SHP77 treated with DMSO at 0.1 percent for 48 hours (cell line): ENCODE results near the gene CNTROB.

Experiments
- DNase-seq: peaks from one replicate; lab custom pipeline; 2025; lab: John Stamatoyannopoulos, UW

Gene CNTROB

DNA sequence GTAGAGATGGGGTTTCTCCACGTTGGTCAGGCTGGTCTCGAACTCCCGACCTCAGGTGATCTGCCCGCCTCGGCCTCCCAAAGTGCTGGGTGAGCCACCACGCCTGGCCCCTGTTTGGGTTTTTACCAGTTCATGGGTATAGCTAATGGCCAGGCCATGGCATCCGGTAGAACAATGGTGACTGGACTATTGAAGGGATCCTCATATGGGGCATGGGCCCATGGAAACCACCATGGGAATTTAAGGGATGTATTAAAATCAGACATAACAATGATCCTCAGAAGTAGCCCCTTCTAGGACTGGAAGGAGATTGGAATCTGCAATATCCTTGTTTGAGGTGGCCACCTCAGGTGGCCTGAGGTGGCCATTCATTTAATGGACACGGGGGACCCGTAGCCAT lies 52.9 kb downstream of the CNTROB start:
- no peak for DNase-seq

DNA sequence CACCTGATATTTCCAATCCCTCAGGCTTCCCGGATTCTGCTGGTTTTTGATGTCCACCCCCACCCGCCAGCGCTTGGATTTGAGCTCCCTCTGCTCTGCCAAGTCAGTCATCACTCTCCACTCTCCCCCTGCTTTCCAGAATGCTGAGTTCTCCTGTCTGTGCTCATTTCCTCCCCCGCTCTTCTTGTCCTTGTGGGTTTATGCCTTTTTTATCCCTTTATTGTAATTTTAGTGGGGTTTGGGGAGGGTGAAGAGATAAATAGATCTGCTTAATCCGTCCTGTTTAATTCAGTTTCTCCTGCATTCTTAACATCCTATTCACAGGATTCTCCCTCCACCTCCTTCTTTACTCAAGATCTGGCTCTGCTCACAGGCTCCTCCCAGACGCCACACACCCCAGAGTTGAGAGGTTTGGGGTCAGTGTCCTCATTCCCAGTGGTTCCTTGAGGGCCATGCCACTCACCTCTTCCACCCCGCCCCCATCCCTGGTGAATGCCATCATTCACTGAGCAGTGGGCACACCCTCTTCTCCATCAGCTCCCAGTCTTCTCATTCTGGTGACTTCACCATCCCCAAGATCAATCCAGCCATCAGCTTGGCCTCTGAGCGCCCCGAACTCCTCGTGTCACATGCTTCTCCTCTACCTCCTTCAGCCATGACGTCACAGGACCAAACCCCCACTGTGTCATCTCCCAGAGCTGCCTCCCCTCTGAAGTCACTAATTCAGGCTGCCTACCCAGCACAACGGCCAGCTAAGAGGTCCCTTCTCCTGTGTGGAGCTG lies 55.3 kb downstream of the CNTROB start:
- no peak for DNase-seq

GRCh38 chr17:7988750-7989178 lies 56.8 kb downstream of the CNTROB start:
- DNase-seq: peak; percentile 79

DNA sequence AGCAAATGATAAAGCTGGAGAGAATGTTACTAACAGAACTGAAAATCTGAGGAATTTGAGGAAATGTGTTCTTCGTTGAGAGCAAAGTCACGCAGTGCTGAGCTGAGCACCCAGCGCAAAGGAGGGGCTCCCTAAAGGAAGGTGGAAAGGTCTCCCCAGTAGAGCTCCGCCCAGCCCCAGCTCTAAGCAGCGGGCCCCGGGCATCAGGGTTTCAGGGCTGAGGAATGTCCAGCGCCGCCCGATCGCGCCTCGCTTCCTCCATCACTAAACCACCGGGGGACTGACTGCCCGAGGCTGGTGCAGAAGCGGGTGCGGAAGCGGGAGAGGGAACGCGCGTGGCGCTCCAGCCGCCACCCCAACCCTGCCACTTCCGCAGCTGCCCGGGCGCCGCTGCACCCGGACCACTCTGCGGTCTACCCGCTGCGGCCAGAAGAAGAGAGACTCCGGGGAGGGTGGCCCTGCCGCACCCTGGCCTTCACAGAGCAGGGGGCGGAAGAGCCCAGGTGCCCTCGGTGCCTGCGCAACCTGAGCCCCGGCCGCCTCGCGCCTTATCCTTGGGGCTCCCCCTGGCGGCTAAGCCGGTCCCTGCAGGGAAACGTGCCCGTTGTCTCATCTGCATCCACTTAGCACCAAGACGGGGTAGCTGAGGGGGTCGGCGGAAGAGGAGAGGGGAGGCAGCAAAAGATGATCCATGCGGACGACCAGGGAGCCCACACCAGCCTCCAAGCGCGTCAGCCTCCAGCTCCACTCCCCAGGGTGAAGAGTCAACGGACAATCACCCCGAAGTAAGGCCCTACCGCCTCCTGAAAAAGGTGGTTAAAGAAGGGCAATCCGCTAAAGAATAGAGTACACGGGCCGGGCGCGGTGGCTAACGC lies 58.0 kb downstream of the CNTROB start:
- peak; percentile 86 for DNase-seq

- DNase-seq: no peak
These were observed 60.5 kb downstream of the CNTROB start for GRCh38 chr17:7992516-7992915.

DNA sequence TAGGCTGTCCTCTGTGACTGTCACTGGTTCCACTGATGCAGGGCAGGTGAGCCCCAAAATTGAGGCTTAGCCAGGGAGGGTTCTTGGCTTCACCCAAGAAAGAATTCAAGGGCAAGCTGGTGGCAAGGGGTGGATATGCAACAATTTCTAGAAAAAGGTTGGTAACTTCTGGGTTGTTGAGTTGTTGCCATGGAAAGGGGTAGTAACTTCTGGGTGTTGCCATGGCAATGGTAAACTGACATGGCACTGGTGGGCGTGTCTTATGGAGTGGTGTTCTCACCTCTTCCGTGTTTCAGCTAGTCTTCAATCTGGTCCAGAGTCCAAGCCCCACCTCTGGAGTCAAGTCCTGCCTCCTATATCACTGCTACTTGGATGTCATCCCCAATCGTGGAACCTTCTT lies 60.9 kb downstream of the CNTROB start:
- no peak for DNase-seq

- no peak for DNase-seq
These were observed 62.1 kb downstream of the CNTROB start for GRCh38 chr17:7993972-7994589.

DNA sequence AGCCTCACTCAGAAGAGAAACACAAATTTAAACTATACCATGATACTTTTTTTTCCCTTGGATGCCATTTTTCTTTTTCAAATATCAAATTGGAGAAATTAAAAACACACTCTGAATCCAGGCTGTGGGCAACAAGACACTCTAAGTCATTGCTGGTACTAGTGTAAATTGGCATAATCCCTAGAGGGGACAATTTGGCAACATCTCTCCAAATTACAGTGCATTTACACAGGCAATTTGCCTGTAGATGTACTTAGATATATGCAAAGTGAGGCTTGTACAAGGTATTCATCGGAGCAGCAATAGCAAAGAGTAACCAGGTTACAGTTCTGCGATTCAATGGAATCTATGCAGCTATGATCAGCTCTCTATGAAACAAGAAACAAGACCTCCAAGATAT lies 63.7 kb downstream of the CNTROB start:
- DNase-seq: no peak

DNA sequence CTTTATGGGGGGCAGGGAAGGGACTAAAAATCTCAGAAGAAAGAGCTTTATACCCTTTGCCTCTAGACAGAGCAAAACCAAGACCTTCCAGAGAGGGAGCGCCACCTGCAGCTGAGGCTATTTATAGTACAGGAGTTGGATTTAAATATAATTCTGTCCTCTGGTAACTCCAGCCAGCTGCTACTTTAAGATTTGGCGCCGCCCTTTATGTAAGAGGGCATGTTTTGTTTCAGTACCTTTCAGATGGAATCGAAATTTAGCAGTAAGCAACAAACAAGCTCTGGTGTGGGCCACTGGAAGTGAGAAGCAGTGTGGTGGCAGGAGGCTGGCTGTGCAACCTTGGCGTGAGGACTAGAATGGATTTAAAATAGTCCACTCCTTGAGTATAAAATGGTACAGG lies 65.2 kb downstream of the CNTROB start:
- peak; percentile 78 for DNase-seq
